ENCODE measurements around the gene CCK.
"Not testable (repeated sequence)": the region's sequence is repeated elsewhere in the genome, so short reads cannot be mapped to it uniquely, and the experiment has no call there.

Gene CCK

GRCh38 chr3:42266085-42266484, at the start of gene CCK:
Gene CCK (minus strand): TSS chr3:42266185. CDS start chr3:42263630, 2,555 bp downstream.
- no peak for DNase-seq (ENCODE audit: low read depth)

- DNase-seq (ENCODE audit: low read depth) = no peak
These were observed 48.4 kb upstream of the CCK start for GRCh38 chr3:42314411-42314810.

- no peak for DNase-seq (ENCODE audit: low read depth)
These were observed 42.7 kb upstream of the CCK start for GRCh38 chr3:42308651-42309050.

- no peak for DNase-seq (ENCODE audit: low read depth)
These were observed 40.5 kb upstream of the CCK start for GRCh38 chr3:42306499-42306898.

- no peak for DNase-seq (ENCODE audit: low read depth)
These were observed 37.1 kb upstream of the CCK start for GRCh38 chr3:42302924-42303634.

- no peak for DNase-seq (ENCODE audit: low read depth)
These were observed 35.6 kb upstream of the CCK start for GRCh38 chr3:42301446-42302175.

- DNase-seq (ENCODE audit: low read depth) = no peak
These were observed 34.8 kb upstream of the CCK start for GRCh38 chr3:42300778-42301177.

- DNase-seq (ENCODE audit: low read depth) = peak; percentile 1
These were observed 34.0 kb upstream of the CCK start for GRCh38 chr3:42300013-42300412.

GRCh38 chr3:42298259-42298658, 32.3 kb upstream of the CCK start:
- no peak for DNase-seq (ENCODE audit: low read depth)

- no peak for DNase-seq (ENCODE audit: low read depth)
These were observed 26.0 kb upstream of the CCK start for GRCh38 chr3:42292009-42292408.

GRCh38 chr3:42290966-42291714, 25.2 kb upstream of the CCK start:
- no peak for DNase-seq (ENCODE audit: low read depth)

- no peak for DNase-seq (ENCODE audit: low read depth)
These were observed 23.0 kb upstream of the CCK start for GRCh38 chr3:42289026-42289425.

GRCh38 chr3:42288385-42288784, 22.4 kb upstream of the CCK start:
- no peak for DNase-seq (ENCODE audit: low read depth)

- not testable (repeated sequence) for DNase-seq (ENCODE audit: low read depth)
These were observed 21.4 kb upstream of the CCK start for GRCh38 chr3:42287423-42287822.

- DNase-seq (ENCODE audit: low read depth) = no peak
These were observed 11.7 kb upstream of the CCK start for GRCh38 chr3:42277676-42278075.

GRCh38 chr3:42276141-42277132, 10.5 kb upstream of the CCK start:
- DNase-seq (ENCODE audit: low read depth) = no peak

GRCh38 chr3:42275217-42275616, 9.2 kb upstream of the CCK start:
- no peak for DNase-seq (ENCODE audit: low read depth)

- DNase-seq (ENCODE audit: low read depth) = no peak
These were observed 8.3 kb upstream of the CCK start for GRCh38 chr3:42274266-42274665.

- no peak for DNase-seq (ENCODE audit: low read depth)
These were observed 7.4 kb upstream of the CCK start for GRCh38 chr3:42273361-42273760.

GRCh38 chr3:42271786-42272185, 5.8 kb upstream of the CCK start:
- no peak for DNase-seq (ENCODE audit: low read depth)

- no peak for DNase-seq (ENCODE audit: low read depth)
These were observed 4.6 kb upstream of the CCK start for GRCh38 chr3:42270561-42270960.

GRCh38 chr3:42269647-42270046, 3.7 kb upstream of the CCK start:
- DNase-seq (ENCODE audit: low read depth) = no peak

Measured in fibroblast of the conjunctiva (primary cell).